Measurements from ENCODE around the gene MLN.

The MLN gene

DNA sequence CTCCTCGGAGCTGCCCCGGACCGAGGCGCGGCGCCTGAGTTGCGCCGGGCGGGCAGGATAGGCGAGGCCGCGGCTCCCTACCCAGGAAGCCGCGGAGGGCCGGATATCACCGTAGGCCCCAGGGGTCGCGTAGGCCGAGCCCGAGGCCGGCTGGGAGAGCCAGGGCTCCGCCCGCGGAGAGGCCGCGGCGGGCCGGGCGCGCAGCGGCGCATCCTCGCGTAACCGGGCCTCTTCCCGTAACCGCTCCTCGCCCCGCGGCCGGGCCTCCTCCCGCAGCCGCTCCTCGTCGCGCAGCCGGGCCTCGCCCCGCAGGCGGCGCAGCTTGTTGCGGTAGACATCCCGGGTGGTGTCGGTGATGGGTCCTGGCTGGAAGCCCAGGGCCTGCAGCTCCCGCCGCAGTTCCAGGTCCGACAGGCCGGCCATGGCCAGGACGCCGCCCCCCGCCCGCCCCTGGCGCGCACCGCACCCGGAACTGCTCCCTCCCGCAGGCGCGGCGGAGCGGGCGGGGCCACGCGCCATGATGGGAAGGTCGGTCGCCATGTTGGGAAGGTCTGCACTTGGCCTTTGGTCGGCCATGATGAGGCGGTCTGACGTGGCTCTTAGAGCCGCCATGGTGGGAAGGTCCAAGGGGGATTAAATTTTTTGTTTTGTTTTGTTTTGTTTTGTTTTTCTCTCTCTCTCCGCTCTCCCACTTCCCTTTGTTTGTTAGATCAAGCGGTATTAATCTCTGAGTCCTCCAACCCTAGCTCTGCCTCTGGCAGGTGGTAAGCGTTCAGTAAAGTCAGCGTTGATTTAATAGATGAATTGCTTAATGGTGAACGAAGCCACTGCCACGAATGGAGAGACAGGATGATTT, 14.9 kb downstream of the MLN start, which contains the start of gene LEMD2:
TSS of gene LEMD2 (minus strand) at position 437 of the 856 bp plus-strand sequence. CDS start at position 423, 14 bp downstream.
- DNase-seq (ENCODE audit: low spot score) = peak; percentile 88

DNA sequence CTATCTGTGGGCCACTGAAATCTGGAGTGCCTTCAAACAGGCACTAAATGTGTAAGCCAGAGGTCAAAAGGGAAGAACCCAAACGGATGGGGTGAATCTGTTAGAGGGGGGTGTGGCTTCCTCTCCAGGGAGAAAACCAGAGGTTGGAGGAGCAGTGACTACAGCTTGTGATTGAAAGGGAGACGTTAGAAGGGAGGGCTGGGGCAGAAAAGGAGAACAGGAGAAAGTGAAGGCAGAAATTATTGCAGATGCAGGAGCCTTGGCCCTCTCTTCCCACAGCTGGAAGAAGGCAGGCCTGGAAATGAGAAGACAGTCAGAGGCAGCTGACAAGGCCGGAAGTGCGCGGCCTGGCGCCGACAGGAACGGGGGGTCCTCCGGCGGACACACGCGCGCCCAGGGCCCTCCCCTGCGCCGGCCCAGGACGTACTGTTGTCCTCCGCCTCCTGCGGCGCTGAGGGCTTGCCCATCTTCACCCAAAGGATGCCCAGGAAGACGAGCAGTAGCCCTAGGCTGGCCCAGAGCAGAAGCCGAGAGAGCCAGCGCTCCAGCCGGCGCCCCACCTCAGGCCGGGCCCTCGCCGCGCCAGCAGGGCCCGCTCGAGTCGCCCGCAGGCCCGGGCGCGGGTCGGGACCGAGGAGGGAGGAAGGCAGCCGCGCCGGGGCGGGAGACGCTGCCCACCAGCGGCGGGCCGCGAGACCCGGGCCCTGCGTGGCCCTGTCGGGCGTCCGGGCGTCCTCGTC, 15.7 kb downstream of the MLN start:
- peak; percentile 81 for DNase-seq (ENCODE audit: low spot score)

DNA sequence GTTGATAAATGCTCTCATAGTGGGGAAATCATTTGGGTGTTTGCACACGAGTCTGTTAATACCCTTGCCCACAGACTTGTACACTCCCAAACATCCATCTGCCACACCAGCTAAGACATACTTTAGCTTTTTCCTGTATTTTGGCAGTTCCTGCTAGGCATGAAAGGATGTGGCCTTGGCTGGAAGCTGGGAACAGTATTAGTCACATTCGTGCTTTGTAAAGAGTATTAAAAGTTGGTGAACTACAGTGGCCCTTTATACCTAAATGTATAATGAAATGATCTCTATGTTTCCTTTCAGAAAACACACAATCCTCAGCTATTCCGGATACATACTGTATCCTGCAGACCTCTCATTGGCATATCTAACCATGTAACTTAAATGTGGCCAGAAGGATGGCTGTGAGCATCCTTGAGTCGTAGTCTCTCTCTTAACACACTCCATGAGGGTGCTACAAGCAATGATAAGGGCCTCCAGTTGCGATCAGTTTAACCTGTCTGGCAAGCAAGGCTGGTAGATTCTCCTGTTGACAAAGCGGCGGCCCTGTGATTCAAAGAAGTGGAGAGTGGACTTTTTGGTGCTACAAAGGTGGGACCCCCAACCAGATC, 16.4 kb downstream of the MLN start:
- peak; percentile 89 for DNase-seq (ENCODE audit: low spot score)

DNA sequence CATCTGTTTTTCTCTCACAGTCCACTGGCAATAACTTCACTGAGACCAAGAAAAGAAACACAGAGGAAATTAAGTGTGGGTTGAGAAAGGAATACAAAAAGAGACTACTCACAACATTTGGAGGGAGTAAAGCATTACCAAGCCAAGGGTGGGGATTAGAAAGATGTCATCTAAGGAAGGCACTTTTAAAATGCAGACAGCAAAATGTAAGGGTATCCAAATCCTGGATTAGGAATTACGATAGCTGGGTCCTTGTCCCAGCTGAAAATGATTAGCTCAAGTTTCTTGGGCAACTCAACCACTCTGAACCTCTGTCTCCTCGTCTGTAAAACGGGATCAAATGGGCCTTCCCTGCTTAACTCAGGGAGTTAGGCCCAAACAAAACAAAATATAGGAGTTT, 17.1 kb downstream of the MLN start:
- DNase-seq (ENCODE audit: low spot score) = no peak

DNA sequence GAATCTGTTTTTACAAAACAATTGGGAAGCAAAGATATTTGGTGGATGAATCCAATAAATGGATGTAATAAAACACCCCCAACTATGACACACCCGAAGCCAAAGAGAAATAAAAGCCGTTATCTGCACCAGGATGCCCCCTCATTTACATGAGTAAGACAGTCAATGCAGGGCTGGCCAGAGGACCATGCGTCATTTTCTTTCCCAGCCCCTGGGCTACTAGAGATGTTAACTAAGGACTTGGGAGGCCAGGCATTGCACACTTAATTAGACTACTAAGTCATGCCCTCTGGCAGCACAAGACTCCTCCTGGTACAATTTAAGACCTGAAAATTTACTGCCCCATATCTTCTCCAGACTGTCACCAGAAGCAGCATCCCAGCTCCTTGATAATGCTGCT, 18.0 kb downstream of the MLN start:
- peak; percentile 80 for DNase-seq (ENCODE audit: low spot score)

DNA sequence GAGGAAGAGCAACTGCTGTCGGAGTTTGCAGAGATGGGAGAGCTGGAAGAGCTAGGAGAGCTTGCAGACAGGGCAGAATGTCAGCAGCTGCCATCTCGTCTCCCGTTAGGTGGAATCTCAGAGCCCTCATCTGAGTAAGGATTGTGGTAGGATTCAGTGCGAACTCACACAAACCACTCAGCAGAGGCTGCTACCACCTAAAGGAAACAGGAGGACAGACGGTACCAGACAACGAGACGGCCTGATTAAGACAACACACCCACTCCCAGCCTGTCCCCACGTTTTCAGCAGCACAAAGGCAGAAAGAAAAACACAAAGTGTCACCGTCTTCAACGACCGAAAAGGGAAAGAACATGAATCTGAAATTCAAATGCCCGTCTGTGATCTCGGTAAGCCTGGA, 19.0 kb downstream of the MLN start:
- no peak for DNase-seq (ENCODE audit: low spot score)

DNA sequence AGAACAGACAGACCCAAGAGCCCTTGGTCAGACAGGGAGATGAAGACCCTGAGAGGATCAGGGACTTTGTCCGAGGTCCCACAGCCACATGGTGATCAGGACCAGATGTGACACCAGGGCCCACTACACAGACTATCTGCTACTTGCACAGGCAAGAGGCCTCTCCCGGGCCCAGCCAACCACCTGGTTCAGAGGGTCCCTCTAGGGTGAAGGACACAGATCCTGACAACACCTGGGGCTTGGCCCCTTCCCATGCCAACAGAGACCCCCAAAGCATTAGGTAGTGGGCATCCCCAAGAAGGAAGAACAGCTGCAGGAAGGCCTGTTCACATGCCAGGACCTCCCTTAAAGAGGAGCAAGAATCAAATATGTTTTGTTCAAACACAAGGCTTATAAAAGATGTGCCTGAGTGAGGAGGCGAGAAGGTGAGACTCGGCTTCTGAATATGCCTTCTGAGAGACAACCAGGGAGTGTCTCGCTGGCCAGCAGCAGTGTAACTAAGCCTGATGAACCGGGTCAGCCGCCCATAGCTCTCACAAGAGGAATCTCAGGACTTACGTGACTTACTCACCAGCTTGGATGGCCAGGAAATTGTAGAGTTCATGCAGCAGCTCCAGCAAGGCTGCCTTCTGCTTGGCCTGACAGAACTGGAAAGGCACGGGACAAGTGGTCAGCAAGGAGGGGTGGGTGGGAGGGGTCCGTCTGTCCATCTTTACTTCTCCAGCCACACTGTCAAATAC, 19.9 kb downstream of the MLN start:
- DNase-seq (ENCODE audit: low spot score) = no peak

DNA sequence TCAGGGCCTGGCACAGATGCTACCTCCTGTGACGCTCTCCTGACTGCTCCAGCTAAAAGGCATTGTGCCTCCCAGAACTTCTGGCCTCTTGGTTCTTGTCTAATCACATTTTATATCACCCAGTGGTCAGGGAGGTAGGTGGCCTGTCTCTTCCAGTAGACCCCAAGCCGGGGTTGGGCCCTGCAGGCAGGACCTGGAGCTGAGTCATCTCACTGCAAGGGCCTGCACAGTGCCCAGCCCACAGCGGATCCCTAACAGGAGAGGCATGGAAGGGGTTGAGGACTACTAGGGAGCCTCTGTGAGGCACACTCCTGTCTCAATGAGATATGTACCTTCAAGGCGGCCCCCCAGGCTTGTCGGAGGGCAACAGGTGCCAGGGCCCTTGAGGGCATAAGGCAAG, 21.2 kb downstream of the MLN start:
- no peak for DNase-seq (ENCODE audit: low spot score)

DNA sequence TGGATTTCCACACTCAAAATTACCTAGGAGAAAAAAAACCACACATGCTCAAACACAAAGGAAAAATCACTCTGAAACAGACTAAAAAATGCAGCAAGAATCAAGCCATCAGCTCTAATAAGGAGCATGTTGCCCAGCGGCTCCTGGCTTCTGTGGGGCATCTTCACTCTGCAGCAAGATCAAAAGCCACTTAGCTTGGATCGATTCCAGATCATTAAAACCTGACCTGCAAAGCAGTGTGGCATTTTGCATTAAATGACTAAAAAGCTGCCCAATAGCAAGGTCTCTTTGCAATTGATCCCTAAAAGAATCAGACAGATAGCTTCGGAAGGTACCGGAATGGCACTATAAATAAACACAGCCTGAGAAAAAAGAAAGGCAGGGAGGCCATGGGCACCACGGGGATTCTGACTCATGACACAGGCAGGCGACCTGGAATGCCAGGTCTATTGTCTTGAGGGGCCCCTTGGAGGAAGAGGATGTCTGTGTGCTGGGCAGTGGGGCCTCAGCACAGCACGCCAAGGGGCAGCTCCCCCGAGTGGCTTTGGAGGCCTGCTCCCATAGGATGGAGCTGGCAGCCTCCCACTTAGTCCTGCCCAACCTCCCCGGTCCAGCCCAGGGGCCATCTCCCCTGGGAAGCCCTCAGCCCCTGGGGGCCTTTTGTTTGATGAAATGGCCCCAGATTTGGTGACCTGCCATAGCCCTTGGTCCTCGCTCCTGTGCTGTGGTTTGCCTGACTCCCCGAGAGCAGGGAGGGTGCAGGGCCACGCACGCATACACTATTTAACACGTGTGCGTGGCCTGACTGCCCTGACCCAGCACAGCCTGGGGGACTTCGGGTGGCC, 22.4 kb downstream of the MLN start:
- peak; percentile 97 for DNase-seq (ENCODE audit: low spot score)

DNA sequence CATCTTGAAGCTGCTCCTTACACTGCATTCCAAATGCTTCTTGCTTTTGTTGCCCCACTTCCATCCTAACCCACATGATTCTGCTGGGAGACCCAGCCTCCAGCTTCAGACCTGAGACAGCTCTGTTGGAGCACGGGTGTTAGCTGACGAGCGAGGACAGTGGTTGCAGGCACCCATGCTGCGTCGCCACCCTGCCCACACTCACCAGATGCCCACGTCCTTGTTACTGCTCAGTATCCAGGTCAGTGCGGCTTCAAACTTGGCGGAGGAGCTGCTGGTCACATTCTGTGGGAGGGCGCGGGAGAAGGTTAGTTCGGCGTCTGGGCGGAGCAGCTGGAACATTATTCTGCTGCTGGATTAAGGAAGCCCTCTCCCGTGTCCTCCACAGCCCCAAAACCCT, 23.9 kb downstream of the MLN start:
- DNase-seq (ENCODE audit: low spot score) = no peak

DNA sequence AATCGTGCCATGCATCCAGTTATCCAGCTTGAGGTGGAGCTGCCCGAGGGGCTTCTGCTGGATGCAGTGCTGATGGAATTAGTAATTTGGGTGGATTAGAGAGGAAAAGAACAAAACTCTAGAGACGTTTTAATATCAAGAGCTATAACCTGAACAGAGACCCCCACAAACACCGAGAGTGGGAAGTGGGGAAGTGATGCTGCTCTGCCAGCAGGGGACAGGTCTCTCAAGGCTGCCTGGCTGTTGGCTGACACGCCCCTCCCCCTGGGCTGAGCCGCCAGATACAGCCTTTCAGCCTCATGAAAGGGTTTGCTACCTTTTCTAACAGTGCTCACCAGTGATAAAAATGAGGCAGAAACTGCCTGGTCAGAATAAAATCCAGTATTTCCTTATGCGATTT, 24.5 kb downstream of the MLN start:
- no peak for DNase-seq (ENCODE audit: low spot score)

DNA sequence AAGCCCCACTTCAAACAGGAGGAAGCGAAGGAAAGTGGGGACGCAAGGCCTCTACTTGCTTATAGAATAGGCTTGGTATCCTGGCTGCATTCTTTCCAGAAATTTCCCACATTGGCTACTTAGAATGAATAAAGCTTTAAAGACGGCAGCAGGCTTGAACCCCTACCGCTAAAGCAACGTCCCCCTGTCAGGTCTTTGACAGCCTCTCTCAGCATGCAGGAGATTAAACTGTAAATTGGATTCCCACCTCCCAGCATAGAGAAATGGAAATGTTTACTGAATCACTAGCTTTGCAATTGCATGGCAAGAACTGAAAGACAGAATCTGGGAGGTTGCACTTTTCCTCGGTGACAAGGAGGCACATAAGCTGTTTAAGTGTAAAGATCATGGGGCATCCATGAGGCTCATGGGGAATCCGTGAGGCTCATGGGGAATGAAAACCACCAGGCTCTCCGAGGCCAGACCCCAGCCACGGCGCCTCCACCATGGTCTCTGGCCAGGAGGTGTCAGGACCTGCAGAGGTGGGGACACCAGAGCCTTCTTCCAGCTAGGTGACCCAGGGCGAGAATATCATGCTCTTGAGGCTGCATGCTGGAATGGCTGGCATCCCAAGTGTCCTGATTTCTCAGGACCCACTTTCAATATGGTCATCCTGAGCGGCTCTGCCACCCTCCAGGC, 25.2 kb downstream of the MLN start:
- no peak for DNase-seq (ENCODE audit: low spot score)

DNA sequence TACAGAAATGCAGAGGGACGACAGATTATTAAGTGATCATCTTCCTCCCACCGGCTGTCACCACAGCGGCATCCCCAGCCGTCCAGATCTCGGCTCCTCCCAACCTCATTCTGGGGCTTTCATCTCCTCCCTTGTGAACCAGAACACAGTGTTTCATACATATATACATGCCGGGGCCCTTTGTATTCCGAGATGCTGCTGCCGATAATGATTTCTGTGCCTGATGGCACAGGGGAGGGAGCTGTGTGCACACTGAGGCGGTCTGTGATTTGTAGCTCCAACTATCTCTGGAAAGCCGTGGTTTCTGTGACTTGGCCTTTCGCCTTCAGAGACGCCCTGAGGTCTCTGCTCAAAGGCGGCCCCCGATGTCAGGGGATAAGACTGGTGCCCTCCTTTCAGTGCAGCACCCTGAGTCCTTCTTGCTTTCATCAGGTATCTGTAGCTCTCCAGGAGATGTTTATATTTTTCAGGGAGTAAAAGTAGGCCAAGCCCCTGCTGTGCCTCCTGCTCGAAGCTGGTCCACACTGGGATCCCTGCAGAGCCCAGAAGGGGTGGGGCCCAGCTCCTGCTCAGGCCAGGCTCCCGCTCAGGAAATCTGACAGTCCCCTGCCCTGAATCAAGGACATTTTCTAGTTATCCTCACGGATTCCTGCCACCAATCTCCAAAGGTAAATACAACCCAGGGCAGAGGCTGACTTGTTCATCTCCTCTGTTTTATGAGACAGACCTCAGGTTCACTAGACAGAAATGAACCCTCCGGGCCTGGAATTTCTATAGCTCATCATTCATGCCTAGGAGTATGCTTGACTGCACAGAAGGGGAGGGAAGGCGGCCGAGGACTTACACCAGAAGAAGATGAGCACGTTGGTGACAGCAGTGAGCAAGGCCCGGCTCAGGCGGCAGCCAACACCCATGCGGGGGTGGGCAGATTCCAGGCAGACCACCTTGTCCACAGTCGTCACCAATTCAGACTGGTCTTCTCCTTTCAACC, 26.1 kb downstream of the MLN start:
- DNase-seq (ENCODE audit: low spot score) = no peak

DNA sequence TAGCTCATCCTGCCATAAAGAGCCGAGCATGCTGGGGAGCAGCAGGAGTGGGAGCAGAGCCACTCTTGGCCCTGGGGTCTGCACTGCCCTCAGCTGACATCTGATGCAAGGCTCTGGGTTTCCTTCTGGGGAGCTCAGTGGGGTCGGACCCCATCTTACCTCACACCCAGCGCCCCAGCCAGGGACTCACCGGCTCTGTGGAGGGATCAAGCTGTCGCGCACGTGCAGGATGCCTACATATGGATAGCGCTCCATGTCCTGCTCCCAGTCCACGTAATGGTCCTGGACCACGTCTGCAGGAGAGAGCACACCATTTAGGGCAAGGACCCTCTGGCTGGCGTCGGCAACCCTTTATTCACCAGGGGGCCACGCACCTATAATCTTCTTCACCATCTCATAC, 27.0 kb downstream of the MLN start:
- no peak for DNase-seq (ENCODE audit: low spot score)

DNA sequence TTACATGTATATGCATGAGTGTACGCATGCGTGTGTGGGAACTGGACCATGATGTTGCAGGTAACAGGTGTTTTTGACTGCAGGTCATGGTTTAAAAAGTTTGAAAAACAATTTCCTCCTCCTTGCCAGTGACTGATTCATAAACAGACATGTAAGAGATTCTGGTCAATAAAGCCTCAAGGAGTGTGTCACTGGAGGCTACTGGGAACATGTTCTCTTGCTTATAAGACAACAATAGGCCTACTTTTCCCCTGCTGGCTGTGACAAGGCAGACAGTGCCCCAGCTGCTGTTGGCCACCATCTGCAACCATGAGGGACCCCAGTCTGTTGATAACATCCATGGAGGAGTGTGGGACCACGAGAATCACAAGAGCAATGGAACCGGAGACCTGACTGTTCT, 27.6 kb downstream of the MLN start:
- DNase-seq (ENCODE audit: low spot score) = no peak

DNA sequence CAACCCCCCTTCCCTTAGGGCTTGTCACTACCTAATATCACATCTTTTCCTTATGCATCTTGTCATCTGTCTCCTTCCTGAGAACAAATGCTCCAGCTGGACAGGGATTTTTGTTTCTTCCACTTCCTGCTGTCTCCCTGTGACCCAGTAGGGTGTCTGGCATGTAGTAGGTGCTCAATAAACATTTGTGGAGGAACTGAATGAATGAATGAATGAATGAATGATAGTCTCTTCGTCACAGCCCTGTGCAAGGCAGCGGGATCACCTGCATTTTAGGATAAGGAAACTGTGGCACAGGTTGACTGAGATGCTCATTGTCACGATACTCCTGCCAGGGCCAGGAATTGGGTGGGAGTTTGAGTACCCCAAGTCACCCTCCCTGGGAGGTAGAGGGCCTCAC, 29.0 kb downstream of the MLN start:
- no peak for DNase-seq (ENCODE audit: low spot score)

DNA sequence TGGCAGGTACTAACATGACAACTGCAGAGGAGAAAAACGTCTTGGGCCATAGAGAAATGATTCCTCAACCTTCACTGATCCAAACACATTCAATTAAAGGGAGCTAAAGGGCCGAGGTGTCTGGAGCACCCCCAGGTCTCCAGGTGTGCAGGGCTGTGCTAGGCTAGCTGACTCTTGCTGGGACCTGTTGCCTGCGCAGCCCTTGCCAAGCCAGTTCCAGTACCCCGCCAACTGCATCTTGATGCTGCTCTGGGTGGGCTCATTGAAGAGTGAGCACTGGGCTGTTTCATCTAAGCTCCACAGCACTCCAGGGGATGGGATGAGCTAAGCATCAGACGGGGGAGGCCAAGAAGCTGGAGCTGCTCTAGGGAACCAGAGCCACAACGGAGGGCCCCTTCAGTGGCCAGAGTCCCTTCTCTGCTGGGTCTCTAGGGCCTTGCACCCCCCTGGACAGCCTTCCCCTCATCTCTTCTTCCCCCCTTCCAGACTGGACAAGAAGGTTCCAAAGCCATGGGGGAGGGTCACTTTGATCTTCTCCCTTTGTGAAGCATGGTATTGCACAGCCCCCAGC, 30.8 kb downstream of the MLN start:
- no peak for DNase-seq (ENCODE audit: low spot score)

DNA sequence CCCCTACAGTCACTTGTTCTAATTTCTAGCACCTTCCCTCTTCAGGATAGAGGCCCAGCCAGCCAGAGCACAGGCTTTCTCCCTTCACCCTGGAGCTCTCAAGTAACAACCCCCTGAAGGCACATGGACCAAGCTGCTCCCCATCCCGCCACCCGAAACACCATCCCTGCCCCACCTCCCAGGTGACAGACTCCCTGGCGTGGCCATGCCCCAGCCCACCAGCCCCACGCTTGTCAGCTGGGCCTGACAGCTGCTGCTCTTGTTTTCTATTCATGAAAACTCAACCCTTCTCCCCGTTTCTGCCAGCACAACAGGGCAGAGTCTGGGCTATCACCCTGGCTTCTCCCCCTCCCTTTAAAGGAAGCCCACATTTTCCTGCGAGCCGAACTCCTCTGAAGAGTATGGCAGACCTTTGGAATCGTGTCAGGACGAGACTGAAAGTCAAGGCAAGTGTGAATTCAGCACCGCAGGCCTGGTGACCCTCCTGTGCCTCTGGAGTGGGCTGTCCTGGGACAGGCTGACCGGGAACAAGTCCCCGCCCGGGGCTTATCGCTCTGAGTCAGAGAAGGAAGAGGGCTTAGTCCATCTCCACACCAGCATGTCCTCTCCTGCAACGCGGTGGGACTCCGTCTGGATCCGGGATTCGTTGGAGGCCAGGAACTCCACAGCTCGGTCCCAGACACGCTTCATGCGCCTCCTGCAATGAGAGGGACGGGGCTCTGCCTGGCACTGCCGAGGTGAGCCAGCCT, 31.5 kb downstream of the MLN start:
- DNase-seq (ENCODE audit: low spot score) = no peak
